Hepatocyte (in vitro differentiated cells): ENCODE results near the gene YIPF4. TPM values are rescaled to one million over a fixed set of nuclear protein-coding genes. Genes with fewer than 3 reads are reported as not detected.
"Not testable (repeated sequence)": the region's sequence is repeated elsewhere in the genome, so short reads cannot be mapped to it uniquely, and the experiment has no call there.

Experiments used
- DNase-seq: peaks from one replicate; pipeline ENCODE4 v3.0.0-alpha.2; 2016; ENCODE audit warnings: low spot score
- H2AFZ ChIP-seq: fragments of 200-600 bp; sonication (generic); 2 replicates; pipeline ENCODE4 v1.6.0; 2016; ENCODE audit warnings: antibody characterized with exemption, mild to moderate bottlenecking
- H3K27ac ChIP-seq: fragments of 200-600 bp; sonication (generic); 2 replicates; pipeline ENCODE4 v1.5.1; 2016; ENCODE audit warnings: mild to moderate bottlenecking
- H3K27me3 ChIP-seq: fragments of 200-600 bp; sonication (generic); 2 replicates; pipeline ENCODE4 v1.6.1; 2016
- H3K36me3 ChIP-seq: fragments of 200-600 bp; sonication (generic); replicated peaks from 2 replicates; pipeline ENCODE4 v1.5.1; 2016; ENCODE audit warnings: low read depth; ENCODE audit not compliant: insufficient read depth
- H3K4me1 ChIP-seq: fragments of 200-600 bp; sonication (generic); 2 replicates; pipeline ENCODE4 v1.5.1; 2016; ENCODE audit warnings: mild to moderate bottlenecking, moderate library complexity; ENCODE audit not compliant: insufficient read depth
- H3K4me2 ChIP-seq: fragments of 200-600 bp; sonication (generic); 2 replicates; pipeline ENCODE4 v1.6.0; 2016
- H3K4me3 ChIP-seq: fragments of 200-600 bp; sonication (generic); 2 replicates; pipeline ENCODE4 v1.5.1; 2016; ENCODE audit warnings: mild to moderate bottlenecking
- H3K79me2 ChIP-seq: fragments of 200-600 bp; sonication (generic); 2 replicates; pipeline ENCODE4 v1.6.0; 2017; ENCODE audit warnings: mild to moderate bottlenecking
- H3K9me2 ChIP-seq: fragments of 200-600 bp; sonication (generic); replicated peaks from 2 replicates; pipeline ENCODE4 v1.6.0; 2017; ENCODE audit warnings: mild to moderate bottlenecking; ENCODE audit not compliant: insufficient read depth
- H3K9me3 ChIP-seq: fragments of 200-600 bp; sonication (generic); 2 replicates; pipeline ENCODE4 v1.5.1; 2016; ENCODE audit warnings: low read depth, mild to moderate bottlenecking
- H4K20me1 ChIP-seq: fragments of 200-600 bp; sonication (generic); 2 replicates; pipeline ENCODE4 v1.6.0; 2016; ENCODE audit warnings: mild to moderate bottlenecking; ENCODE audit not compliant: insufficient read depth, poor library complexity, severe bottlenecking
- EZH2 ChIP-seq: fragments of 200-600 bp; sonication (generic); IDR thresholded peaks from 2 replicates; pipeline ENCODE4 v1.6.1; 2016; ENCODE audit warnings: antibody characterized with exemption, mild to moderate bottlenecking, borderline replicate concordance
- EZH2phosphoT487 ChIP-seq: fragments of 200-600 bp; sonication (generic); IDR thresholded peaks from one replicate; pipeline ENCODE4 v1.6.1; 2018; ENCODE audit warnings: antibody characterized with exemption, mild to moderate bottlenecking, low read depth, moderate library complexity; ENCODE audit not compliant: unreplicated experiment, severe bottlenecking
- WGBS: methylation state at CpG from one replicate; pipeline ENCODE4 v1.1.6; 2016; ENCODE audit warnings: low lambda C conversion rate; ENCODE audit errors: missing lambda C conversion rate; 5-methylcytosine and 5-hydroxymethylcytosine counted together
- polyA plus RNA-seq: library from polyadenylated mRNA; unstranded; fragments of >200 nt; fragmentation: Nextera tagmentation; extraction: Ambion mirVana; gene quantifications from 2 replicates; pipeline ENCODE4 v1.2.1, GENCODE V29; 2016
- total RNA-seq: library from RNA; depleted of rRNA; stranded (reverse); fragments of >200 nt; gene quantifications from 2 replicates; pipeline ENCODE4 v1.2.3, GENCODE V29; 2014
- TF ChIP-seq, protein P1 (sequence below): fragments of 200-600 bp; sonication (generic); IDR thresholded peaks from 2 replicates; pipeline ENCODE4 v1.5.1; 2016; ENCODE audit warnings: antibody characterized with exemption, mild to moderate bottlenecking; ENCODE audit not compliant: poor library complexity

The YIPF4 gene
- total and polyA plus RNA-seq, 2 experiments from 2014 or later, result 48.6 to 67.2 TPM

DNA sequence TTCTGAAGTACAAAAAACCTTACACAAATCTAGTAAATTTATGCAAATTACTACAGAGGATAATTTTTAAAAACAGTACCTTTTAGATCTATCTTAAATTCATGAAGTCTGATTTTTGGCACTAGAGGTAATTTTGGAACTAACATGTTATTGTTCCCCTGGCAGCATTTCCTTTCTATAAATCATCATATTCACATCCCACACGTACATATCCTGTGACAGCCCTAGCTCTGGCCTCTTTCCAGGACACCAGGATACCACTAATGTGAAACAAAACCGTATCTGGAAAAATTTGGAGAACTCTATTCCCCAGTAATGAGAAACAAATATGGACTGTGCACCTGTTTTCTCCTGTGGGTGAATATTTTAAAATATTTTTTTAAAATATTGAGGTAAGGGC is 65.1 kb downstream of the YIPF4 start:
- H4K20me1 ChIP-seq, result no peaks in the 10 kb centered on the region
- TF ChIP-seq EZH2phosphoT487 (no peak), EZH2 (no peak)
- TF ChIP-seq, protein P1, sequence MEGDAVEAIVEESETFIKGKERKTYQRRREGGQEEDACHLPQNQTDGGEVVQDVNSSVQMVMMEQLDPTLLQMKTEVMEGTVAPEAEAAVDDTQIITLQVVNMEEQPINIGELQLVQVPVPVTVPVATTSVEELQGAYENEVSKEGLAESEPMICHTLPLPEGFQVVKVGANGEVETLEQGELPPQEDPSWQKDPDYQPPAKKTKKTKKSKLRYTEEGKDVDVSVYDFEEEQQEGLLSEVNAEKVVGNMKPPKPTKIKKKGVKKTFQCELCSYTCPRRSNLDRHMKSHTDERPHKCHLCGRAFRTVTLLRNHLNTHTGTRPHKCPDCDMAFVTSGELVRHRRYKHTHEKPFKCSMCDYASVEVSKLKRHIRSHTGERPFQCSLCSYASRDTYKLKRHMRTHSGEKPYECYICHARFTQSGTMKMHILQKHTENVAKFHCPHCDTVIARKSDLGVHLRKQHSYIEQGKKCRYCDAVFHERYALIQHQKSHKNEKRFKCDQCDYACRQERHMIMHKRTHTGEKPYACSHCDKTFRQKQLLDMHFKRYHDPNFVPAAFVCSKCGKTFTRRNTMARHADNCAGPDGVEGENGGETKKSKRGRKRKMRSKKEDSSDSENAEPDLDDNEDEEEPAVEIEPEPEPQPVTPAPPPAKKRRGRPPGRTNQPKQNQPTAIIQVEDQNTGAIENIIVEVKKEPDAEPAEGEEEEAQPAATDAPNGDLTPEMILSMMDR, result no peak

DNA sequence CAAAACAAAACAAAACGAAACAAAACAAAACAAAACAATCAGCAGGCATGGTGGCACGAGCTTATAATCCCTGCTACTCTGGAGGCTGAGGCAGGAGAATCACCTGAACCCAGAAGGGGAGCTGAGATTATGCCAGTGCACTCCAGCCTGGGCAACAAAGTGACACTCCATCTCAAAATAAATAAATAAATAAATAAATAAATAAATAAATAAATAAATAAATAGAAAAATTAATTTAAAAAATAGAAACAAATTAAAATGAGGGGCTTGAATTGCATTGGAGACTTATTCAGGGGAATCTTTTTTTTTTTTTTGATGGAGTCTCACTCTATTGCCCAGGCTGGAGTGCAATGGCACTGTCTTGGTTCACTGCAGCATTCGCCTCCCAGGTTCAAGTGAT is 73.1 kb downstream of the YIPF4 start:
- 91% methylated on average over 3 of the region's 3 CpGs for WGBS

More for the DNA sequence above, 65.1 kb downstream of the YIPF4 start:
- Histone ChIP-seq H3K9me3 (no peaks in the 10 kb centered on the region), H3K4me1 (no peaks in the 10 kb centered on the region), H3K27ac (no peak overlapping the region), H2AFZ (no peak overlapping the region), H3K9me2 (no peaks in the 10 kb centered on the region), H3K36me3 (no peaks in the 10 kb centered on the region), H3K4me2 (no peak overlapping the region), H3K79me2 (no peaks in the 10 kb centered on the region), H3K4me3 (no peak overlapping the region), H3K27me3 (no peaks in the 10 kb centered on the region)
- WGBS, result 75% methylated on average over 2 of the region's 2 CpGs
- DNase-seq, result no peak

DNA sequence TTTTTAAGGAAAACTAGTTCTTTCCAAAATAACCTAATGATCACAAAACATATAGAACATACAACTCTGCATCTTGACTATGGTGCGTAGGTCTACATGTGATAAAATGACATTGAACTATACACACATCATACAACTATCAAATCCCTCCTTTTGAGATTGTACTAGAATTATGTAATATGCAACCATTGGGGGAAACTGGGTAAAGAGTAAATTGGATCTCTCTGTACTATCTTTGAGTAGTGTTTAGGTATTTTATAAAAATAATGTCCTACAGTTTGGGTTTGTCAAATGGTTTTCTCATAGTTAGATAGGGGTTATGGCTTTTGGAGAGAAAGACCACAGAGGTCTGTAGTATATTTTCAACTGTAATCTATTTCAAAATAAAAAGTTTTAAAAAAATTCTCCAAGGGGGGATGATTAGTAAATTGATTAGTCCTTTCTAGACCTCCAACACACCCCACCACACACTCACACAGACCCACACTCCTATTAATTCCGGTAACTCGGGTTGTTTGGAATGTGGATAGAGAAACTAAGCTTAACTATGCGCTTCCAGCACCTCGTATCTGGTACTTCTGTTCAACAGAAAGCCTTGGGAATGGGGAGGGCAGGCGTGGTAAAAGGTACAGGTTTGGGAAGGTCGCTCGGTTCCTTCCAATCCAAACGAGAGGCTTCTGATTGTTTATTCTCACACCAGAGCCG is 78.4 kb downstream of the YIPF4 start:
- H3K36me3 ChIP-seq, result no peaks in the 10 kb centered on the region
- peak overlapping the region; percentile 58 for H3K4me3 ChIP-seq
- H3K79me2 ChIP-seq, result peaks cover 37% of the 10 kb centered on the region
- DNase-seq, result no peak
- H4K20me1 ChIP-seq, result peaks cover 29% of the 10 kb centered on the region
- peak overlapping the region; percentile 84 for H2AFZ ChIP-seq
- no peaks in the 10 kb centered on the region for H3K27me3 ChIP-seq
- TF ChIP-seq, protein P1, result no peak
- TF ChIP-seq EZH2phosphoT487, result no peak
- TF ChIP-seq EZH2, result no peak
- H3K4me2 ChIP-seq, result peak overlapping the region; percentile 73
- H3K4me1 ChIP-seq, result peaks cover 24% of the 10 kb centered on the region
- no peaks in the 10 kb centered on the region for H3K9me3 ChIP-seq
- 12% methylated on average over 10 of the region's 10 CpGs for WGBS
- no peaks in the 10 kb centered on the region for H3K9me2 ChIP-seq
- H3K27ac ChIP-seq, result peak overlapping the region; percentile 99

More for the DNA sequence above, 73.1 kb downstream of the YIPF4 start:
- H3K36me3 ChIP-seq, H3K79me2 ChIP-seq, H3K4me3 ChIP-seq, H2AFZ ChIP-seq, H3K27ac ChIP-seq, H3K27me3 ChIP-seq, H3K4me2 ChIP-seq, DNase-seq, H3K9me3 ChIP-seq, H3K4me1 ChIP-seq, H4K20me1 ChIP-seq, H3K9me2 ChIP-seq: not testable (repeated sequence)

DNA sequence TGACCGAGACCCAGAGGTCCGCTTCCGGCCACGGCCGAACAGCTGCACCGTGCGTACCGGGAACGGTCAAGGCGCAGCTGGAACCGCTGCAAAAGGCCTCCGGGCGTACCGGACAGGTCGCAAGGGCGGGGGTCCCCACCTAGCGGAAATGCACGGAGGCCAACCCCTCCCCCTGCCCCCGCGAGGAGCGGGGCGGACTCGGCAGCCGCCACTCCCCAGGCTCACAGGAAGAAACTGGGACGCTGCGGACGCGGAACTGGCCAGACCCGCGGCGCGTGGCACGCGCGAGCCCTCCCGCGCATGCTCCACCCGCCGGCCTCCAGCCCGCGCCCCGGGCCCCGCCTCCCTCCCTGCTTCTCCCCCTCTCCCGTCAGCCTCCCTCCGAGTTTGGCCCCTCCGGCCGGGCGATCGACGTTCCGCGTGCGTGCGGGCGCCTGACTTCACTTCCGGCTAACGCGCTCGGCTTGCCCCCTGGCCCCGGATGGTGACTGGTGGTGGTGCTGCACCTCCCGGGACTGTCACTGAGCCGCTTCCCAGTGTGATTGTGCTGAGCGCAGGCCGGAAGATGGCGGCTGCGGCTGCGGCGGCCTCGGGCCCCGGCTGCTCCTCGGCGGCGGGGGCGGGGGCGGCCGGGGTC is 79.1 kb downstream of the YIPF4 start, which contains the start of gene BIRC6:
Gene BIRC6, plus strand, starts transcription at position 343 of the 637 bp plus-strand sequence. Its CDS starts 139 bp downstream, at position 482.
- Histone ChIP-seq H4K20me1 (peaks cover 36% of the 10 kb centered on the region), H2AFZ (peak within 1 kb of the TSS; percentile 84), H3K4me3 (peak within 1 kb of the TSS; percentile 88), H3K9me3 (no peaks in the 10 kb centered on the region), H3K27ac (peak within 1 kb of the TSS; percentile 99), H3K36me3 (no peaks in the 10 kb centered on the region), H3K27me3 (no peaks in the 10 kb centered on the region), H3K4me1 (peaks cover 28% of the 10 kb centered on the region), H3K9me2 (no peaks in the 10 kb centered on the region), H3K4me2 (peak within 1 kb of the TSS; percentile 95), H3K79me2 (peaks cover 44% of the 10 kb centered on the region)
- WGBS, result under 1% methylated on average over 40 of the region's 76 CpGs
- peak; percentile 98 for DNase-seq
- no peak for TF ChIP-seq EZH2phosphoT487
- TF ChIP-seq, protein P1, result no peak
- TF ChIP-seq EZH2, result no peak
